Stimulated activated CD8-positive, alpha-beta memory T cell treated with anti-CD3 and anti-CD28 coated beads, Interleukin-4, amount 100 ng/mL, for 4 hours (primary cell): ENCODE results near the gene SLC4A8.

ENCODE experiments used
- DNase-seq, 2 donors: peaks; one replicate each; pipeline ENCODE4 v3.0.0-alpha.2; 2020; ENCODE audit warnings: low read depth in 2 of 2, low spot score in 1 of 2

SLC4A8 gene

DNA sequence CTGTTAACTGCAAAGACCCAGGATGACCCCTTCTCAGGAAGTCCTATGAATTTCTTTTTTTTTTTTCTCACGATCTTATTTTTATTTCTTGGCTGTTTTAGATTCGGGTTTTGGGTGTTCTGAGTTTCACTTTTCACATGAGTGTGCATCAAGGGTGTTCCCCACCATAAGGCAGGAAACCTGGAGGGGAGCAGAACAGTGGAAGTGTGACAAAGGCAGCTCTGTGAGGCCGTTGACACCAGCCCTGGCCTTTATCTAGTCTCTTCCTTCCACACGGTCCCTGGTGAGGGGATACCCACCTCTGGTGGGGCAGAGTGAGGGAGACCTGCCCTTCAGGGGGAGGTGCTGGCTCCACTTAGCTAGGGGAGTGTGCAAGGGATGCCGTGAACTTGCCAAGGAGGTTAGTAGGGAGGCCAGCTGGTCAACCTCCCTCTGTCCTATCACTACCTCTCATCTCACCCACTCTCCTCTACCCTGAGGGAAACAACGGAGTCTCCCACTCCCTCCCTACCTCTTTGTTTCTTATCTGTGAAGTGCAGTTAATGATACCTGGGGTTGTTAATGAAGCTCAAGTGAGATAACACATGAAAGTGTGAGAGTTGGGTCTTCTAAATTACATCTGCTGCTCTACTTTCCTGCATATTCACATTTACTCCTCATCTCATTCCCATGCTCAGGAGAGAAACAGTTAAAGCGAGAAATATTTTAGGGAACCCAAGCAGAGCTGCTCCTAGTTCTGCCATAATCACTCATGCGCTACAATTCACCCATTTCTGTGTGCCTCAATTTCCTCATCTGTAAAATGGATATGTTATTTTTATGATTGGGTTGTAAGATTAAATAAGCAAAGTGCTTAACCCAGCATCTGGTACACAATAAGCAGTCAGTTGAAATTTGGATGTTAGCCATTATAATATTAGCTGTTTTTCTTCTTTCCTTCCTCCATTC, 29.1 kb upstream of the SLC4A8 start:
- no peak for DNase-seq

DNA sequence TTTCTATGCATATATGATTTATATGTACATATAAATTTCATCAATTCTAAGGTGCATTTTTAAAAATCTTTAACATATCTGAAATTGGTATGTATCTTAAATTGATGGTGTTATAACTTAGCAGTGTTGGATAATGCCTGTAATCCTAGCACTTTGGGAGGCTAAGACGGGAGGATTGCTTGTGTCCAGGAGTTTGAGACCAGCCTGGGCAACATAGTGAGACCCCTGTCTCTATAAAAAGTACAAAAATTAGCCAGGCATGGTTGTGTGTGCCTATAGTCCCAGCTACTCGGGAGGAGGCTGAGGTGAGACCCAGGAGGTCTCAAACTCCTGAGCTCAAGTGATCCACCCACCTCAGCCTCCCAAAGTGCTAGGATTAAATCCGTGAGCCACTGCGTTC, 27.0 kb upstream of the SLC4A8 start:
- no peak for DNase-seq

DNA sequence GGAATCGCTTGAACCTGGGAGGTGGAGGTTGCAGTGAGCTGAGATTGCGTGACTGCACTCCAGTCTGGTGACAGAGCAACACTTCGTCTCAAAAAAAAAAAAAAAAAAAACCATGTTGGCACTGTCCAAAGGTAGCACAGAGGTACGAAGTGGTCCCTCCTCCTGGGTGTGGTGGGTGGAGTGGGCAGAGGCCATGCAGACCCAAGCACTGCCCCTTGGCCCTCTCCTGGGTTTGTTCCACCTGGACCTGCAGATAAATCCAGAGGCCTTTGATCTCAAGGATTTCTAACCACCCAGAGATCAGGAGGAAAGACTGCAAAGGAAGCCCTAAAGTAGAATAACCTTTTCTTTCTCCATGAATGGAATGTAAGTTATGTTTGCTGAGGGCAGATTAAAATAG, 24.7 kb upstream of the SLC4A8 start:
- DNase-seq: no peak

DNA sequence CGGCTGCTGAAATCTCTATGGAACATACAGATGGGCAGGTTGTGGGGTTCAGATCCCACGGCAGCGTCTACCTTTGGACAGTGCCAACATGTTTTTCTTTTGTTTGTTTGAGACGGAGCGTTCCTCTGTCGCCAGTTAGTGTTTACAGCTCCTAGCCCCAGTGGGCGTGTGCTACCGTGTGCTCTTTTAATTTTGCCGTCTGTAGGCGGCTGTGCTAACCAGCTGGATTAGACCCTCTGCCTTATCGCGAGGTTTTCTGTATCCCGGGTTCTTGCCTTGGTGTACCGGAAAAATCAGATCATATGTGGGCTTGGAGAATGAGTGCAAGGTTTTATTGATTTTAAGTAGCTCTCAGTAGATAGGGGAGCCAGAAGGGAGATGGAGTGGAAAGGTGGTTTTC, 23.6 kb upstream of the SLC4A8 start:
- DNase-seq: no peak

GRCh38 chr12:51401486-51401885, 23.1 kb upstream of the SLC4A8 start:
- DNase-seq: no peak

- no peak for DNase-seq
Measured at GRCh38 chr12:51401900-51402299, 22.7 kb upstream of the SLC4A8 start.

GRCh38 chr12:51403159-51403558, 21.5 kb upstream of the SLC4A8 start:
- DNase-seq: no peak

- DNase-seq: no peak
Measured at GRCh38 chr12:51403681-51404136, 20.9 kb upstream of the SLC4A8 start.

DNA sequence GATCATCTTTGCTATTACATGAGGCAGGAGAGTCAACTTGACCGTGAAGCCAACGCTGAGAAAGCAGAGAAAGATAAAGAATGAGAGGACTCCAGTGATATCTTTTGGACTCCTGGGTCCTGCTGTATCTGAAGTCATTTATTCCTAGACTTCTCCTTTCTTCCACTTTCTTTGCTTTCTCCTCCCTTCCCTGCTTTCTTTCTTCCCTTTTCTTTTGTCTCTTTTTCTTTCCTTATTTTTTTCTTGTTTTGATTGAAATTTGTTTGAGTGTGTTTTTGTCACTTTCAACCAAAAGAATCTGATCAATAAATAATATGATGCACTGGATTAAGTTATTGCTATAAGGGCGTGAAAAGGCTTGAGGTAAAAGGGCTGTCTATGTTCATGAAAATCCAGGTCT, 20.0 kb upstream of the SLC4A8 start:
- no peak for DNase-seq

- DNase-seq: no peak
Measured at GRCh38 chr12:51405801-51406207, 18.8 kb upstream of the SLC4A8 start.

DNA sequence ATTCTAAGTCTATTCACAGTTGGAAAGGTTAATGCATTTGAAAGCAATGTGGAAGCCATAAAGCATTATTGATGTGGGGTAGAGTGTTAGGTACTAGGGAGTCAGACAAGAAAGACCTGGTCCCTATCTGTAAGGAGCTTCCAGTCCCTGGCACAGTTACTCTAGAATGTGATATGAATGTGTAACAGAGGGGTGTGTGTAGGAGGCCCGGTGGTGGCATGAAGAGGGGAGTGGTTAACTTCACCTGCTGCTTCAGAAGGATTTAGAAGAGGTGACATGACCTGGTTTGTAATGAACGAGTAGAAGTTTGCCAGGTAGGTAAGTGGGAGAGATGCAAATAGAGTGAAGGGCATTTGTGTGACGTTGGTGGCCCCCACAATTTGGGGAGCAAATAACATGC, 18.3 kb upstream of the SLC4A8 start:
- no peak for DNase-seq

DNA sequence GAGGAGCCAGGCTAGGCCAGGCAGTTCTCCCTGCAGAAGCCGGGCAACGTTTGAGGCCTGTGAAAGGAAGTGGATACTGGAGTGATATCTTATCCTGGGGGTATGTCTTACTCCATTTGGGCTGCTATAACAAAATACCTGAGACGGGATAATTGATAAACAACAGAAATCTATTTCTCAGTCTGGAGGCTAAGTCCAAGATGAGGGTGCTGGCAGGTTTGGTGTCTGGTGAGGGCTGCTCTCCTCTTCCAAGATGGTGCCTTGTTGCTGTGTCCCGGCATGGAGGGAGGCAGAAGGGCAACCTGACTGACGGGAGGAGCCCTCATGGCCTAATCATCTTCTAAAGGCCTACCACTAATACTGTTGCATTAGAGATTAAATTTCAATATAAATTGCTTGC, 17.8 kb upstream of the SLC4A8 start:
- DNase-seq: no peak

DNA sequence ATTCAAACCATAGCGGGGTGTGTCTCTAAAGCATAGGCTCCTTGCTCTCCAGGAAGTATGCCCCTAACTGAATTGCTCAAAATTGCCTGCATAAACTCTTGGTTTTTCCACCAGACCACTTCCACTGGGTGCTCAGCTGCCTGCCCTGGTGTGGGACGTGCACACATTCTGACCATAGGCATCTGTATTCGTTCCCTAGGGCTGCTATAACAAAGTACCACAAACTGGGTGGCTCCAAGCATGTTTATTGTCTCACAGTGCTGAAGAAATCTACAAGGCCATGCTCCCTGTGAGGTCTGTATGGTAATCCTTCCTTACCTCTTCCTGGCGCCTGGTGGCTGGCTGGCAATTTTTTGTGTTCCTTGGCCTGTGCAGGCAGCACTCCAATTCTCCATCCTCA, 17.0 kb upstream of the SLC4A8 start:
- no peak for DNase-seq

DNA sequence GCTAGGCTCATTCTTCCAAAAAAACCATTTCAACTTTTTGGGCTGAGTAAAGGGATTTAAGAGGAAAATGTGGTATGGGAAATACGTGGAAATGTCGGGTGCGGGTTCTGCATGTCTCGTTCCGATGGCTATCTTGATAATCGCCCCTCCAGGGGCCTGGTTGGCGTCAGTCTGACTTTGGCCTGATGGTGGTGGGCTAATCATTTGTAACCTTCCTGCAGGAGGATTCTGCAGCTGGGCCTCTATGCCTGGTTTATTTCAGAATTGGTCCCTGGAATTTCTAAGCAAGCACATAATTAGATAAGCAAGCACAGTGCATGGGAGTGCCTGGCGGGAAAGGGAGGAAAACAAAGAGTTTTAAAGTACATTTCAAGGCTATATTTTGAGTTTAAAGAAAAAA, 14.8 kb upstream of the SLC4A8 start:
- DNase-seq: no peak

DNA sequence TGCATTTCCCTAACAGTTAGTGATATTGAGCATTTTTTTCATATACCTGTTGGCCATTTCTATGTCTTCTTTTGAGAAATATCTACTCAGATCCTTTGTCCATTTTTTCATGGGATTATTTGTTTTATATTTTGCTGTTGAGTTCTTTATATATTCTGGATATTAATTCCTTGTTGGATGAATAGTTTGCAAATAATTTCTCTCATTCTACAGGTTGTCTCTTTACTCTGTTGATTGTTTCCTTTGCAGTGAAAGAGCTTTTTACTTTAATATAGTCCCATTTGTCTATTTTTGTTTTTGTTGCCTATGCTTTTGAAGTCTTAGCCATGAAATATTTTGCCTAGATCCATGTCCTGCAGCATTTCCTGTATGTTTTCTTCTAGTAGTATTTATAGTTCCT, 11.5 kb upstream of the SLC4A8 start:
- no peak for DNase-seq

DNA sequence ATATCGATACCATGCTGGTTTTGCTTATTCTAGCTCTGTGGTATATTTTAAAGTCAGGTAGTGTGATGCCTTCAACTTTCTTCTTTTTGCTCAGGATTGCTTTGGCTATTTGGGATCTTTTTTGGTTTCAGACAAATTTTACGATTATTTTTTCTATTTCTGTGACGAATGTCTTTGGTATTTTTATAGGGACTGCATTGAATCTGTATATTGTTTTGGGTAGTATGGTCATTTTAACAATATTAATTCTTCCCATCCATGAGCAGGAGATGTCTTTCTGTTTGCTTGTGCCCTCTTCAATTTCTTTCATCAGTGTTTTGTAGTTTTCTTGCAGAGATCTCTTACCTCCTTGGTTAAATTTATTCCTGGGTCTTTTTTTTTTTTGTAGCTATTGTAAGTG, 10.8 kb upstream of the SLC4A8 start:
- no peak for DNase-seq

- DNase-seq: no peak
Measured at GRCh38 chr12:51415931-51416330, 8.7 kb upstream of the SLC4A8 start.

DNA sequence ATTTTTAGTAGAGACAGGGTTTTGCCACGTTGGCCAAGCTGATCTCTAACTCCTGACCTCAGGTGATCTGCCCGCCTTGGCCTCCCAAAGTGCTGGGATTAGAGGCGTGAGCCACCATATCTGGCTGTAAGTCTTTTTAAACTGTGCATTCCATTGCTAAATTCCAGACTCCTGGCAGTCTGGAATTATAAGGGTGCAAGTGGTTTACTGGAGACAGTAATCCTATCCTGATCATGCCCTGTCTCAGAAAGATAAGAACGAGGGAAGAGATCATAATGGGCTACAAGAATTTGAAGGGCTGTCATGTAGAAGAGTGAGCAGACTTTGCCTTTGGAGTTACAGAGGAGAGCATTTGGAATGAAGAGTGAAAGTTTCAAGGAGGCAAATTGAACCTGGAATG, 6.8 kb upstream of the SLC4A8 start:
- no peak for DNase-seq

DNA sequence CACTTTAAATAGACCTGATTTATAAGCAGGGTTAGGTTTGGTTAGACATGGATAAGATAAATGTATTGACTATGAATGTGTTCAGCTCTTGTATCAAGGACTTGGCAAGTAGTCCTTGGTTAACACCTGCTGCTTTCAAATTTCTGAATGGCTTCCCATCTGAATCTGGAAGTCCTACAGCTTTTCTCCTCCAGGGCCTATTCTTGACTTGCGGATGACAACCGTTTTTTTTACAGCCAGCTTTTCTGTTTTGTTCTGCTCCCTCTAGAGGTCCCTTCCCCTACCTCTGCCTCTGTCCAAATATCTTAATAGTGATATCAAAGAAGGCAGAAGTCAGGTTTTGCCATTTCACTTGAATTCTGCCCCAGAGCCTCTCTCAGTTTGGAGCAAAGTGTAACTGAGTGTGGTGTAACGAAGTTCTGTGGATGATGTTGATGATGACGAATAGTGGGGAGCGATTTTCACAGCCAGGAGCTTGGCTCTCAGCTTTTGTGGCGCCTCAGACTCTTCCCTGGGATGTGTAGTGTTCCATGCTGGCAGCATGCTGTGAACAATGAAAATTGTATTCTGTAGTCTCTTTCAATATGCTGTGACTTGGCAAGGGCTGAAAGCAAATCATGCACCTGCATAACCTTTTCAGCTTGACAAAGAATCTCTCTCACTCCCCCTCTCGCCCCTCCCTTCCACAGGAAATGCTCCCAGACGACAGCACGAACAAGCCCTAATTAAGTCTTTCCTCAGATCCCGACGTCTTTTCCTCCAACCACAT, 5.0 kb upstream of the SLC4A8 start:
- DNase-seq: no peak

DNA sequence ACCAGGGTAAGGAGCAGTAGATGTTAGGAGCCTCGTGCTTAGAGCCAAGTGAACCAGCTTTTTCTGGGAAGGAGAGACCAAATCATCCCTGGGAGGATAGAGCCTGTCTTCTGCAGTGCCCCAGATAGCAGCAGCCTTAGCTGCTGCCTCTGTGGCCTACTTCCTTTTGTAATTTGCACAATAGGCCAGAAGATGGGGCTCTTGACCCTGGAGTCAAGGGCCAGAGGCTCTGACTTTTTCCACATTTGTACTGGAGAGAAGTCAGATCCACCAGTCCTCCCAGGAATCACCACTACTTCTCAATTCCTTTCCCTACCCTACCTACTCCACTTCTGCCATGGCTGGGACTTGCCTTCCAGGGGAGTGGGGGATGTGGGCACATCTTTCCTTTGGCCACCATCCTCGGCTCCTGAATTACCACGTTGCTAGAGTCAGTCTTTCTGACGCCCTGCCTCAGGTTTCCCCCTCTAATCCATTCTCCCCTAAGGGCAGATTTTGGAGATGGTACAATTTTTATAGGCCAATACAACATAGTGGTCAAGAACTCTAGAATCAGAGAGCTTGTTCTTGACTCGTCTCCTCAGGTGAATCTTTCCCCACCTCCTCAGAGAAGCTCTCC, 3.3 kb upstream of the SLC4A8 start:
- DNase-seq: no peak

DNA sequence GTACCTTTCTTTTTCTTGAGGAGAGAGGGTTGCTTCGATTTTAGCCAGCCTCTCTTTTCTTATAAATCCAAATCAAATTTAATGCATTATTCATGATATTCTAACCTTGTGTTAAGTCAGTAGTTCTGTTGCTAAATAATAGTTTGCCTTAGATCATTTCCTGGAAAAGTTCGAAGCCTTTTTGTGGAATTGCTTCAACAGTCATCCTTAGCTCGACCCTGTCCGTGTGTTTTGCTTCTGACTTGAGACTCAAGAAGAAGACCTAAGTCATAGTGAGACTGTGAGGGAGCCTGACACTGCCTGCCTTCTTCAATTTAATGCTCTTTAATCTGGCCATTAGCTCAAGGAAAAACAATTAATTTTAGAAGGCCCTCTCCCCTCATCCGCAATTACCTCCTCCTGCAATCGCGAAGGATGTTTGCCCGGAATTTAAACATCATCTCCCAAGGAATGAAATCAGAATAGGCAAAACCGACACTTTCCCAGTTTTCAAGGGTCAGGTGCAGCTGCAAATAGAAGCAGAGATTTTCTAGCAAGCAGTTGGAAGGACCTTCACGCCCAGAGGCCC, 453 bp upstream of the SLC4A8 start:
- no peak for DNase-seq

GRCh38 chr12:51428256-51428655, 3.6 kb downstream of the SLC4A8 start:
- DNase-seq: no peak
